AG09309 (cell line): ENCODE measurements around the gene NRG3.

ENCODE experiments used
- DNase-seq: peaks from one replicate; pipeline ENCODE4 v3.0.0-alpha.2; 2010; ENCODE audit warnings: low read depth
- H3K4me3 ChIP-seq: 2 replicates; pipeline ENCODE4 v1.5.1; 2011; ENCODE audit warnings: mild to moderate bottlenecking, low read depth, low read length, moderate library complexity; ENCODE audit not compliant: control insufficient read depth
- CTCF ChIP-seq: IDR thresholded peaks from 2 replicates; pipeline ENCODE4 v1.5.1; 2011; ENCODE audit warnings: mild to moderate bottlenecking, low read depth, low read length, inconsistent platforms; ENCODE audit not compliant: insufficient read depth, control insufficient read depth; ENCODE audit errors: missing control alignments

The NRG3 gene

GRCh38 chr10:83012866-83013265 lies 1137.9 kb downstream of the NRG3 start:
- TF ChIP-seq CTCF: no peak
- DNase-seq: no peak
- H3K4me3 ChIP-seq: no peak overlapping the region

- DNase-seq: no peak
- no peak for TF ChIP-seq CTCF
- no peak overlapping the region for H3K4me3 ChIP-seq
Measured at GRCh38 chr10:83017076-83017867, 1142.3 kb downstream of the NRG3 start.

GRCh38 chr10:83023662-83024061 lies 1148.7 kb downstream of the NRG3 start:
- TF ChIP-seq CTCF: no peak
- H3K4me3 ChIP-seq: no peak overlapping the region
- DNase-seq: no peak
